ENCODE results near the gene LRRC73.
"Not testable (repeated sequence)": the region's sequence is repeated elsewhere in the genome, so short reads cannot be mapped to it uniquely, and the experiment has no call there.

The LRRC73 gene

DNA sequence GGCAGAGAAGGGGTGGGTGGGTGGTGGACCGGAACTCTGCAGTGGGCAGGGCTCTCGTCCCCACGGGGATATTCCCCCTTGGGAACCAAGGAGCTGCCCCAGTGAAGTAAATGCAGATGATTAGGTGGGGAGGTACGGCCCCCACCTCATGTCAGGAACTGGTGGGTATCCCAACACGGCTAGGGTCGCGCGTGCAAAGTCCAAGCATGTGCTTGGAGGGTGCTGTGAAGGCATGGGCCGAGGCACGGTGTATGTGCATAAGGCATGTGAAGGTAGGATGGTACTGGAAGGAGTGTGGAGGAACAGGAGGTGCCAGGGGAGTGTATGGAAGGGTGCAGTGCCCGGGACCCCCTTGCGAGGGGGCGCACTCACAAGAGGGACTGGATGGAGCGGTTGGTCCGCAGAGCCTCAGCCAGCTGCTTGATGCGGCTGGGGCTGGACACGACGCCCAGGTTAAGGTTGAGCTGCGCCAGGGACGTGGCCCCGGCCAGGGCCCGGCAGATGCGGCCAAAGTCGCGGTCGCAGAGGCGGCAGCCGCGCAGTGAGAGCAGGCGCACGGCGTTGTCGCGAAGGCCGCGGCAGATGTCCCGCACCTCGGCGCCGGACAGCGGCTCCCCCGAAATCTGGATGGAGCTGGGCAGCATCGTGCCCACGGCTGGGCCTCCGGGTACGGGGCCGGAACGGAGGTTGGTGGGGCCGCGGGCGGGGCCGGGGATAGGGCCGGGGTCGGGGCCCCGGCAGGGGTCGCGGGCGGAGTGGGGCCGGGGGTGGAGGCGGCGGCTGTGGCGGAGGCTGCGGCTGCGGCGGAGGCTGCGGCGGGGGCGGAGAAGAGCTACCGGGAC lies 783 bp downstream of the LRRC73 start:
- no peak for DNase-seq

DNA sequence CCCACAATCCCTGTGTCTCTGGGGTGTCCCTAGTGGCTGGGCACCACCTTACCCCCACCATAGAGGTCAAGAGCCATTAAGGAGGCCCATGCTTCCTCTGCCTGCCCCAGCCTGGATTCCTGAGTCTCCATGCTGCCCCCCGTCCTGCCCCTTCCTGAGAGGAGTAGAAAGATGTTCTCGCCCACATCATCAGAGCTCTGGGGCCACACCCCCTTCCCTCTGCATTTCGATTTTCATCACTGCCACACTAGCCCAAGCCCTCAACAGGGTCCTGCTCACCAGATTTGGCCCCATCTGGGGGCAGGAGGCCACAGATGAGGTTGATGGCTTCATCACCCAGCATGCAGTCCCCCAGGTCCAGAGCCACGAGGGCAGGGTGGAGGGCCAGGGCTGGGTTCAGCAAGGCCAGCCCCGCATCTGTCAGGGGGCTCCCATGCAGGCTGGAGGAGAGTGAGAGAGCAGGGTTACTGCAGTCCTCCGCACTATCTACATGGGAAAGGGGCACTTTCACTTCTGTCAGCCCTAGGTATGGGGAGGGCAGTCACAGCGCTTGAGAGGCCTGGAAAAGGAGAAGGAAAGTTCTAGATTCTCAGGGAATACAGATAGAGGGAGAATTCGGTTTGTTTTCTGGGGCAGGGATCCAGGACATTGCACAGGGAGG lies 1.5 kb downstream of the LRRC73 start:
- no peak for DNase-seq

DNA sequence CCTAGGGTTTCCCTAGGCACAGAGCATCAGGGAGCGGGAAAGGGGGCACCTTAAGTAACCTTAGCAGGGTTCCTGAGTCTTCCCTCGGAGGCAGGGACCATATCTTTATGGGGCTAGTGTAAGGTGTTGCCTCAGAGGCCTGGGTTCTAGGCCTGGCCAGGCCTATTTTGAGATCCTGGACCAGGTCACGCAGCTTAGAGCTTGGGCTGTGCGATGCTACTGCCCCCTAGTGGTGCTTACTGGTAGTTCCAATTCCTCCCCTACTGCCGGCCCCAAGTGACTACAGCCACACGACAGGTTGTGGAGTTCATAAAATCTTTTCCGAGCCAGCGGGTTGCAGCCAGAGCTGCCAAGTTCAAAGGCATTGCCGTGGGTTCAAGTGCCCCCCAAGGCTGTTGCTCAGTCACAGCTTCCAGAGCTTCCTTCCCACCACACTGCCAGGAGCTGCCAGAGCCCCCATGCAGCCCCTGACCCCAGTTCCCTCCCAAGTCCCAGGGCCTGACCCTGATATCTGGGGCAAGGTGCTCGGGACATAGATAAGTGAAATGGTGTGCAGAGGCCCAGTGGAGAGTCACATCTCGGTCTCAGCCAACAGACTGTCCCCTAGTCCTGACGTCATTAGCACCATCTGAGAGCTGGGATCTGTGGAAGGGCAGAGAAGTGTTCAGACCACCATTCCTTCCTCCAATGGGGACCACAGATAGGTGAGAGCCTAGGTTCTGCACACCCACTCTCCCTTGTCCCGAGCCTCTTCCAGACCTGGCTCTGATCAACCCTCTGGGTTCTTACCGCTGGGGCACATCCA lies 3.3 kb downstream of the LRRC73 start:
- DNase-seq: no peak

GRCh38 chr6:43506171-43506570 lies 4.0 kb downstream of the LRRC73 start:
- no peak for DNase-seq

DNA sequence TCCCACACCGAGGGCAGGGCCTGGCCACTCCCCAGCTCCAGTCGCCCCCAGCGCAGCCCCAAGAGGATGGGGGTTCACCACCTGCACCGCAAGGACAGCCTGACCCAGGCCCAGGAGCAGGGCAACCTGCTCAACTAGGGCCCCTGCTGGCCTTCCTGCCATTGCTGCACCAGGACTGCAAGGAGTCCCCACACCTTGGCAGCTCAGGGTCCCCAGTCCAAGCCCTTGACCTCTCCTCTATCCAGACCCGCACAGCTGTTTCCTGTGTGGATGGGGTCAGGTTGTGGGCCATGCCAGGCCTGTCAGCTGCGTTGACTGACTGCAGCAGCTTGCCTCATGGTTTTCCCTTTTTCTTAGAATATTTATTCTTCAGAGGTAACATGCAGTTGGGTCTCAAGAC lies 4.4 kb downstream of the LRRC73 start:
- DNase-seq: no peak

- no peak for DNase-seq
Observed at GRCh38 chr6:43504756-43505593, 5.2 kb downstream of the LRRC73 start.

GRCh38 chr6:43503443-43503842 lies 6.7 kb downstream of the LRRC73 start:
- DNase-seq: no peak

- DNase-seq: no peak
Observed at GRCh38 chr6:43502666-43503065, 7.5 kb downstream of the LRRC73 start.

DNA sequence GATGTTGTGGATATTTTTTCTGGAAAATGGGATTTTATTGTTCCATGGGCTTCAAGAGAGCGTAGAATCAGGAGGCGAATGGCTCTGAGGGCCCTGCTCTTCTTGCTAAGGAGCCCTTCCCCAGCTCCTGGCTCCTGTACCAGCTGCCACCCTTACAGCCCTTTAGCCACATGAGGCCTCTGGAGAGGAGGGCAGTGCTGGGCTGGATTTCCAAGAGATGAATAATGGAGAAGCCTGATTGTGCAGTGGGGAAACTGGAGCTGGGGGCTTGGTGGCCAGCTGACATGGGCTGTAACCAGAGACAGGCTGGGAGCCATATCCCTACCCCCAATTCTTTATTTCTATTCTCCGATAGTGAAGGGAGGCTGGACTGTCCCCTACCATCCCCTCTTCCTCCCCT lies 9.2 kb downstream of the LRRC73 start:
- DNase-seq: no peak

DNA sequence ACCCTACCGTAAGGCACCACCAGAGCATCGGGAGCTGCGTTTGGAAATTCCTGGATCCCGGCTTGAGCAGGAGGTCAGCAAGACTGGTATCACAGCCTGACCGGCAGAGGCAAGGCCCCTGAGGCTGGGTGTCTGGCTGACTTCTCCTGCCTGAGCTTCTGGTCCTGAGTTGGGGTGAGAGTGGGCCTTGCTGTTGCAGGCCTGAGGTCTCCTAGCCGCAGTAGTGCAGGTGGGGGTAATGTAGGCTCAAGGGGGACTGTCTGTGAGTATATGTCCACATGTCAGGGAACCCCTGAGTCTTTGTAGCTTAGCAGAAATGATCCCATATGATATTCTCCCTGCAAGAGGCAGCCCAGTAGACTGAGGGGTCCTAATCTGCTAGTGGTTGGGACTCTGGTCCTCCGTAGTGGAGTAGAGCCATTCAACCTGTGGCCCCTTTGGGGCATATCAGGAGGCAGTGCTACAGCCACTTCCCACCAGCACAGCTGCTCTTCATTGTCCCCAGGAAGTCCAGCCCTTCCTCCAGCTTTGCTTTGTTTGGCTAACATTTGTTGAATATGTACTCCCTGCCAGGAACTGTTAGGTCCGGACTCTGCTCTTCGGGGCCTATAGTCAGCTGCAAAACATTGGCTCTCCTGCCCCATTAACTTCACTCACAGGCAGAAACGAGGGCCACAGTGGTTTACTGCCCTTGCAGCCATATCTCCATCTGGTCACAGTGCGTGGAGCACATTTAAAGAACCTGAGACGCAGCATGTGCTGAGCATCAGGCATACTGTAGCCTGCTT lies 10.9 kb downstream of the LRRC73 start:
- DNase-seq: no peak

GRCh38 chr6:43498291-43498690 lies 11.9 kb downstream of the LRRC73 start:
- not testable (repeated sequence) for DNase-seq

DNA sequence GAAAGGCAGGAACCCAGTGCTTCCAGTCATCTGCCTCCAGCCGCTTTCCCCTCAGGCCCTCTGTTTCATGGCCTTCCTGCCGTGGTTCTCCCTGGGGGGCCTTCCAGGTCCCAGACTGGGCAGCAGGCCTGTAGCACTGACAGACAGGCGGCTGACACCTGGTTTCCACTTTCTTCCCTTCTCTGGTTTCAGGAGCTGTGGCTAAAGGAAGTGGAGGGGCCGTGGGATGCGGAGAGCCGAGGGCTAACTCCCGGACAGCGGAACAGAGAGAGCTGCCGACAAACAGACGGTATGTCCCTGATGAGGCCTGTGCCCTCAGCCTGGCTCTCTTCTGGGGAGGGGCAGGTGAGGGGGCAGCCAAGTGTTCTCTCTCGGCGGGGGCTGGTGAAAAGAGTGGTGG lies 12.5 kb downstream of the LRRC73 start:
- no peak for DNase-seq

DNA sequence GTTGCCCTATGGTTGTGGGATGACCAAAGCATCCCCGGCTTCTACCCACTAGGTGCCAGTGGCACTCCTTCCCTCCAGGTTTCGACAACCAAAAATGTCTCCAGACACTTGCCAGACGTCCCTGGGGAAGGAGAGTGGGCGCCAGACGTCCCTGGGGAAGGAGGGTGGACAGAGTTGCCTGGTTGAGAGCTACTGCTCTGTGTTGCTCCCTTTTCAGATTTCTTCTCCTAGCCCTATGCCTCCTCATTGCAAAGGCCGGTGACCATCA lies 13.1 kb downstream of the LRRC73 start:
- no peak for DNase-seq

DNA sequence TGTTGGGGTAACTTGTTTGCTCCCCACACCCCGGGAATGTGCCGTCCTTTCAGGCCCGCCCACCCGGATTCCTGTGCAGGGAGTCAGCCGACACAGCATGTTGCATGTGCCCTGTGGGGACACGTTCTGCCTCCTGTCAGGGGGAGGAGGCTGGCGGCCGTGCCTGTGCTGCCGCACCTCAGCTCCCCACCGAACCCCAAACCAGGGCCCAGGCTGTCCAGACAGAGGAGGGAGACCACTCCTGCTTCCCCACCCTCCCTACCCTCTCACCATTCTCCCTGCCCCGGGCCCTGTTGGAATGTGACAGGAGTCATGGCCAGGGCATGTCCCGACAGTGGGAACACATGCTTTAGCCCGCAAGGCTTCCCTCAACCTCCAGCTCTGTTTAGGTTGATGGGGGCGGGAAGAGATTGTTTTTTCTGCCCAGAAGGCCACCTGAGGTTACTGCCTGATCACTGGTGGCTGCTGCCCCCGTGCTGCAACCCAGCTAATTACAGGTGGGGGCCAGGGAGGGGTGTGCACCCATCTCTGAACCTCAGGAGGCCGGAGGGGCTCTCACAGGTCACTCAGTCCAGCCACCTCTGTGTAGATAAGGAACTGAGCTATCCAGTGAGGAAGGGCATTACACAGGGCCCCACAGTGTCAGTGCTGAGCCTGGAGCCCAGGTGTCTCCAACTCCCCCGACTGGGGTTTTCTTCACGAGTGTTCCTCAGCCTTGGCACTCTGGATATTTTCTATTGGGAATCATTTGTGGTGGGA lies 13.6 kb downstream of the LRRC73 start:
- no peak for DNase-seq

DNA sequence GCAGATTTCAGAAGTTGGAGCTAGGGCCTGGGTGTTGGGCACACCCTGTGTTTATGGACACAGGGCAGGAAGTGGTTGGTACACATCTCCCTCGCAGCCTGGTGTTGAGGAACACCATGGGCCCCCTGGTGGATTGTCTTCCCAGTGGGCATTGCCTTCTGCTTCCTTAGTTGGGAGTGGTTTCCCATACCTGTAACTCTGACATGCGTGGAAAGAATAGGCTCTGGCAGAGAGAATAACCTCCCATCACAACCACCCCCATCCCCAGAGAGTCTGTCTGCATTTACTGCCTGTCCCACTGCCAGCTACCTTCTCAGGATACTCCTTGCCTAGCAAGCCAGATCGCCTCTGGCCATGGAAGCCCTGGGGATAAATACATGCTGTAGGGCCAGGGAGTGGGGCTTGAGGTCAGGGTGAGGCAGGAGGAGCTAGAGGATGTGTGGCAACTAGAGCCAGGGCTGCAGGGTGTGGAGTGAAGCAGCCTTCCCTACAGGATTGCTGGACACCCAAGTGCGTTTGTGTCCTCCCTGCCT lies 14.7 kb downstream of the LRRC73 start:
- no peak for DNase-seq

- no peak for DNase-seq
Observed at GRCh38 chr6:43494766-43495165, 15.4 kb downstream of the LRRC73 start.

DNA sequence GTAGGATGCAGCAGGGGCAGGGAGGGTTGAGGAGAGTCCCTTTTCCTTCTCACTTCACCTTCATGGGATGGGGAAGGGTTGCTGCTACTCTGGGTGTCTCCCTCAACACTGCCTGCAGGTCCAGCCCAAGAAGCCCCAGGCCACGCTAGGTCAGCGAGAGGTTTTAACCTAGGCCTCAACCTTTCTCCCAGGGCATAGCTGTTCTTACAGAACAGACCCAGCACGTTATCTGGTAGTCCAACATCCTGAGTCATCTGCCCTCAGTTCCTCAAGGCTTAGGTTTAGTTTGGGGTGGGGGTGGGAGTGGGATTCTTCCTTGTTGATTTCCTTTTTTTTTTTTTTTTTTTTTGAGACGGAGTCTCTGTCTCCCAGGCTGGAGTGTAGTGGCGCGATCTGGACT lies 15.8 kb downstream of the LRRC73 start:
- DNase-seq: no peak

- DNase-seq: no peak
Observed at GRCh38 chr6:43493833-43494232, 16.3 kb downstream of the LRRC73 start.

GRCh38 chr6:43493230-43493629 lies 16.9 kb downstream of the LRRC73 start:
- DNase-seq: no peak

- DNase-seq: no peak
Observed at GRCh38 chr6:43492673-43493072, 17.5 kb downstream of the LRRC73 start.

Measured in cortex of kidney (tissue), 1 donor.